Endothelial cell of umbilical vein (primary cell): ENCODE data around the gene BCAR3. TPM values are rescaled to one million over a fixed set of nuclear protein-coding genes. Genes with fewer than 3 reads are reported as not detected.

ENCODE experiments used
- BruUV-seq: library from RNA; stranded (reverse); fragments of 400-500 nt; replicated peaks from 2 replicates; lab custom pipeline; 2021; lab: Mats Ljungman, UMichigan
- CTCF ChIA-PET: fragments of 300-600, 350-600 bp; sonication (Branson Sonifier 250); formaldehyde crosslinking; loops from one replicate; lab custom pipeline; 2021; ENCODE audit warnings: antibody characterized with exemption, inconsistent platforms; lab: Charles Lee
- POLR2A ChIA-PET: fragments of 300-600, 350-600 bp; sonication (Branson Sonifier 250); formaldehyde crosslinking; loops from one replicate; lab custom pipeline; 2021; ENCODE audit warnings: antibody characterized with exemption, inconsistent platforms; lab: Charles Lee
- DNase-seq: peaks from one replicate; pipeline ENCODE4 v3.0.0-alpha.2; 2011; ENCODE audit warnings: low read depth, low spot score
- FAIRE-seq: peaks from 2 replicates; lab custom pipeline; 2011; peaks lifted over from hg19 to GRCh38; lab: Jason Lieb, UNC
- H2AFZ ChIP-seq: 2 replicates; pipeline ENCODE4 v1.6.0; 2012; ENCODE audit warnings: low read depth, low read length, control low read depth, inconsistent platforms
- H3K27ac ChIP-seq: 2 replicates; pipeline ENCODE4 v1.5.1; 2011; ENCODE audit warnings: low read depth, mild to moderate bottlenecking, control low read depth, low read length, moderate library complexity; ENCODE audit not compliant: insufficient read depth
- H3K27me3 ChIP-seq, 2 experiments: 2 replicates each; pipeline versions ENCODE4 v1.6.0 to v1.6.1; 2011; ENCODE audit warnings: low read length in 2 of 2, mixed read lengths in 1 of 2; ENCODE audit not compliant: control insufficient read depth in 2 of 2, insufficient read depth in 2 of 2
- H3K36me3 ChIP-seq, 2 experiments: 2 replicates in 1 of 2; 3 replicates in 1 of 2; pipeline ENCODE4 v1.5.1; 2011; ENCODE audit warnings: low read length in 2 of 2, mild to moderate bottlenecking in 1 of 2, moderate library complexity in 1 of 2; ENCODE audit not compliant: control insufficient read depth in 2 of 2, insufficient read depth in 2 of 2; ENCODE audit errors: extremely low read depth in 1 of 2
- H3K4me1 ChIP-seq: 3 replicates; pipeline ENCODE4 v1.5.1; 2011; ENCODE audit warnings: mild to moderate bottlenecking, low read length; ENCODE audit not compliant: control insufficient read depth, insufficient read depth; ENCODE audit errors: extremely low read depth
- H3K4me2 ChIP-seq: 2 replicates; pipeline ENCODE4 v1.6.1; 2011; ENCODE audit warnings: low read length, control low read depth, mixed read lengths; ENCODE audit not compliant: insufficient read depth
- H3K4me3 ChIP-seq, 3 experiments: fragments of 200-600 bp in 1 of 3; sonication (generic), shearing (Covaris generic) in 1 of 3; replicated peaks in 1 of 3; 2 replicates each; pipeline ENCODE4 v1.5.1; 2011 to 2016; ENCODE audit warnings: control low read depth in 3 of 3, low read length in 3 of 3, mild to moderate bottlenecking in 2 of 3, inconsistent platforms in 1 of 3, low read depth in 1 of 3, moderate library complexity in 1 of 3; ENCODE audit not compliant: insufficient read depth in 1 of 3
- H3K79me2 ChIP-seq: 2 replicates; pipeline ENCODE4 v1.6.0; 2012; ENCODE audit warnings: low read length, inconsistent platforms; ENCODE audit not compliant: control insufficient read depth, insufficient read depth
- H3K9ac ChIP-seq: replicated peaks from 2 replicates; pipeline ENCODE3; 2011; ENCODE audit warnings: low read length, control low read depth; ENCODE audit not compliant: insufficient read depth; ENCODE audit errors: extremely low read depth
- H3K9me1 ChIP-seq: replicated peaks from 3 replicates; pipeline ENCODE4 v1.6.0; 2011; ENCODE audit warnings: mild to moderate bottlenecking, low read length; ENCODE audit not compliant: control insufficient read depth, insufficient read depth; ENCODE audit errors: extremely low read depth
- H3K9me3 ChIP-seq: replicated peaks from 2 replicates; pipeline ENCODE4 v1.5.1; 2012; ENCODE audit warnings: low read length, inconsistent platforms; ENCODE audit not compliant: control insufficient read depth, insufficient read depth
- H4K20me1 ChIP-seq: replicated peaks from 2 replicates; pipeline ENCODE3; 2011; ENCODE audit warnings: mild to moderate bottlenecking, low read length; ENCODE audit not compliant: control insufficient read depth, insufficient read depth; ENCODE audit errors: extremely low read depth
- EZH2 ChIP-seq: IDR thresholded peaks from 2 replicates; pipeline ENCODE4 v1.6.1; 2012; ENCODE audit warnings: borderline replicate concordance, low read depth, mild to moderate bottlenecking, moderate library complexity, low read length, inconsistent platforms; ENCODE audit not compliant: severe bottlenecking
- FOS ChIP-seq: IDR thresholded peaks from 2 replicates; pipeline ENCODE4 v1.6.1; 2011; ENCODE audit warnings: mild to moderate bottlenecking, low read length, moderate library complexity, borderline replicate concordance; ENCODE audit not compliant: insufficient read depth
- GATA2 ChIP-seq: IDR thresholded peaks from 2 replicates; pipeline ENCODE4 v1.7.0; 2011; ENCODE audit warnings: low read depth, mild to moderate bottlenecking, moderate library complexity, mixed read lengths, low read length; ENCODE audit not compliant: insufficient read length, insufficient read depth
- JUN ChIP-seq: IDR thresholded peaks from 2 replicates; pipeline ENCODE4 v1.6.1; 2011; ENCODE audit warnings: borderline replicate concordance, low read depth; ENCODE audit not compliant: insufficient read length, insufficient read depth
- MYC ChIP-seq: IDR thresholded peaks from one replicate; pipeline ENCODE4 v1.6.1; 2011; ENCODE audit warnings: mild to moderate bottlenecking, low read depth, low read length
- POLR2A ChIP-seq: IDR thresholded peaks from 2 replicates; pipeline ENCODE4 v1.6.1; 2012; ENCODE audit warnings: low read depth, mild to moderate bottlenecking, control low read depth, low read length
- POLR2AphosphoS5 ChIP-seq: IDR thresholded peaks from 2 replicates; pipeline ENCODE4 v1.6.1; 2012; ENCODE audit warnings: low read depth, mild to moderate bottlenecking, control low read depth, low read length, moderate library complexity; ENCODE audit not compliant: insufficient read depth
- dilution Hi-C: fragments of 300-500 bp; cut with MboI; formaldehyde crosslinking; loops from one replicate; pipeline ENCODE4 v1.15.0; 2019; ENCODE audit warnings: low sequenced_read_pairs; ENCODE audit not compliant: extremely low pct_ligation_motif_present
- intact Hi-C: fragments of 100-400 bp; cut with micrococcal nuclease; formaldehyde crosslinking; loops from one replicate; pipeline ENCODE4 v1.10.0; 2022
- polyA plus RNA-seq, 4 experiments: library from polyadenylated mRNA; depleted of rRNA in 3 of 4; stranded (reverse) in 3 of 4; unstranded in 1 of 4; fragments of >200 nt; gene quantifications; 2 replicates each; pipeline versions ENCODE4 v1.2.1 to v1.2.3, GENCODE V29; 2011 to 2012; ENCODE audit warnings: missing spikeins in 1 of 4
- total RNA-seq: library from RNA; stranded (reverse); gene quantifications from 2 replicates; pipeline ENCODE4 v1.2.3, GENCODE V29; 2021
- TF ChIP-seq, protein P1 (sequence below): IDR thresholded peaks from 2 replicates; pipeline ENCODE4 v1.6.1; 2011; ENCODE audit not compliant: insufficient read depth, insufficient read length
- TF ChIP-seq, protein P2 (sequence below), 2 donors: IDR thresholded peaks; 1 replicate in 1 of 2; 2 replicates in 1 of 2; pipeline ENCODE4 v1.5.1; 2011; ENCODE audit warnings: low read length in 2 of 2, mild to moderate bottlenecking in 2 of 2, moderate library complexity in 2 of 2, control low read depth in 1 of 2, inconsistent platforms in 1 of 2, low read depth in 1 of 2; ENCODE audit not compliant: insufficient read depth in 1 of 2; ENCODE audit errors: extremely low read depth in 1 of 2

The BCAR3 gene
- total and polyA plus RNA-seq, 2 donors (not counting 3 experiments of a cell fraction or from before 2014, with no cell fraction given): 17.5 to 32.9 TPM

DNA sequence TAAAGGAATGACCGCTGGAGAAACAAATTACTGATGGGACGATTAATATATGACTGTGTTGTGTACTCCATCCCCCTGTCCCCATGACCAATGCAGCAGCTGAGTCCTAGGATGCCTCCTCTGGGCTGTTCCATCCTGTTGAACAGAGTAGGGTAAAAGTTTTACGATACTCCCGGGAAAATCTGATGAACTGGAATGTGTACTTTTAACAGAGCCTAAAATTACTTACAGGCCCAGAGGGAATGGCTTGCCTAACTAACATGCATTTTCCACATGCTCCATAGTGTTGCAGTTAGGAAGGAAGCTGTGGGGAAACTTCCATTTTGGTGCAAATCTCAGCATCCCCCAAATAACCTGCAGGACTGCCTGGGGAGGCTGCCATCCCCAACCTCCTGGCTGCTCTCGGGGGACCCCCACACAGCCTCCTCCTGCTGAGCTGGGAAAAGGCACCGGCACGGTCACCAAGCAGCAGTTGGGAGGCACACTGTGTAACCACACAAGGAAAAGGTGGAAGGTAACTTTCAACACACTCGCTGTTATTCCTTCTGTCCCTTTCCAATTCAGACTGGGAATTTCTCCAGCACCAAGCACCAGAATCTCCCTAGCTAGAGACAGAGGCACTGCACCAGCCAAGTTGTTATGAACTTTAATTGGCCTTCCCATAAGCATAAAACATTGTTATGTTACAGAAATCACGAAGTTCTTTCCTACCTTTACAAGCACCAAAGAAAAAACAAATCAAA is 97.2 kb downstream of the BCAR3 start:
- H3K36me3 ChIP-seq: peaks cover 25 to 26% of the 10 kb centered on the region in 2 experiments
- FAIRE-seq: no peak

DNA sequence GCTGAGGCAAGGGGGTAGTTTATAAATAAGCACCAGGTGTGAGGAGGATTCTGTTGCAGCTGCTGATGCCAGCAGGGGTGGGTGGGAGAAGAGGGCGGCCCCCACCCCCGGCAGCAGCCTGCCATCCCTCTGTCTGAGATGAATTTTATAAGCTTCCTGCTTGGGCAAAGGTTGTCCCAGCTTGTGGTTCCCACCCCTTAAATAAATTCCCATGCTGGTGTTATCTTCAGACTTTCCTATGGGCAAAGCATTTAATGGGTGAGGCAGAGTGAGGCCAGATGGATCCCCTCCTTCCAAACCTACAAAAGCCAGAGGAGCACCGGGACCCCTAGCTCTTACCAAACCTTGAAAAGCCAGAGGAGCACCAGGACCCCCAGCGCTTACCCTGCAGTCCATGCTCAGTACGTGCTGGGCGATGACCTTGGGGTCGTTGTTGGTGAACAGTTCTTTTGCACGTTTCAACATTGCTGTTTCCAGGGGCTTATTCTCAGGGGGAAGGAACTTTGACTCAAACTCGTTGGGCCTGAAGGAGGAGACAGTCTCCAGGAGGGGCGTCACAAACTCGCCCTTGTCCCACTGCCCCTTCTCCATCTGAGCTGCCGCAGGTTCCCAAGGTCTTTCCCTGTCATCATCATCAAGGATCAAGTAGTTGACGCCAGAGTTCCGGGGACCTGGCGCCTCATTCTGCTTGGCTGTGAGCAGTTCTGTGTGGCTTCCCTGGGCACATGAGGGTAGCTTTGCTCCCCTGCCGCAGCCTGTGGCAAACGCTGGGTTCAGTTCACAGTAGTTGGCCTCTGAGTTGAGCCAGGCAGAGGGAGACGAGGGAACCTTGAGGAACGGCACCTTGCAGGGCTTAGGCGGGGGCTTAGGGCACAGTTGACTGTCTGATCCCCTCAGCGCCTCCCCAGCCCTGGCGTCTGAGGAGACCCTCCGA is 99.5 kb downstream of the BCAR3 start:
- FAIRE-seq: no peak
- dilution Hi-C loops (no loop called here), intact Hi-C loops (no loop called here)
- no peak overlapping the region for H3K27ac ChIP-seq
- H3K4me1 ChIP-seq: peaks cover 2% of the 10 kb centered on the region
- no peak for DNase-seq
- no peaks in the 10 kb centered on the region for H3K9me3 ChIP-seq
- H3K4me3 ChIP-seq: no peak overlapping the region
- H3K9ac ChIP-seq: no peak overlapping the region
- H3K79me2 ChIP-seq: peaks cover 38% of the 10 kb centered on the region
- H3K27me3 ChIP-seq: no peaks in the 10 kb centered on the region
- H2AFZ ChIP-seq: no peak overlapping the region
- H3K4me2 ChIP-seq: no peak overlapping the region
- no peaks in the 10 kb centered on the region for H4K20me1 ChIP-seq
- ChIA-PET POLR2A (interaction anchor here (0.6 kb wide), 2 partner anchors 11 to 876 kb away, joined by 3 read pairs; no protein-coding TSS in a partner anchor), CTCF (interaction anchor here (1.0 kb wide), 1 partner anchor 26 kb away, joined by 3 read pairs; no protein-coding TSS in a partner anchor)
- no peaks in the 10 kb centered on the region for H3K9me1 ChIP-seq
- no peak for TF ChIP-seq MYC
- no peak for TF ChIP-seq EZH2
- no peak for TF ChIP-seq FOS
- TF ChIP-seq, protein P1, sequence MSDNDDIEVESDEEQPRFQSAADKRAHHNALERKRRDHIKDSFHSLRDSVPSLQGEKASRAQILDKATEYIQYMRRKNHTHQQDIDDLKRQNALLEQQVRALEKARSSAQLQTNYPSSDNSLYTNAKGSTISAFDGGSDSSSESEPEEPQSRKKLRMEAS: no peak
- TF ChIP-seq, protein P2, sequence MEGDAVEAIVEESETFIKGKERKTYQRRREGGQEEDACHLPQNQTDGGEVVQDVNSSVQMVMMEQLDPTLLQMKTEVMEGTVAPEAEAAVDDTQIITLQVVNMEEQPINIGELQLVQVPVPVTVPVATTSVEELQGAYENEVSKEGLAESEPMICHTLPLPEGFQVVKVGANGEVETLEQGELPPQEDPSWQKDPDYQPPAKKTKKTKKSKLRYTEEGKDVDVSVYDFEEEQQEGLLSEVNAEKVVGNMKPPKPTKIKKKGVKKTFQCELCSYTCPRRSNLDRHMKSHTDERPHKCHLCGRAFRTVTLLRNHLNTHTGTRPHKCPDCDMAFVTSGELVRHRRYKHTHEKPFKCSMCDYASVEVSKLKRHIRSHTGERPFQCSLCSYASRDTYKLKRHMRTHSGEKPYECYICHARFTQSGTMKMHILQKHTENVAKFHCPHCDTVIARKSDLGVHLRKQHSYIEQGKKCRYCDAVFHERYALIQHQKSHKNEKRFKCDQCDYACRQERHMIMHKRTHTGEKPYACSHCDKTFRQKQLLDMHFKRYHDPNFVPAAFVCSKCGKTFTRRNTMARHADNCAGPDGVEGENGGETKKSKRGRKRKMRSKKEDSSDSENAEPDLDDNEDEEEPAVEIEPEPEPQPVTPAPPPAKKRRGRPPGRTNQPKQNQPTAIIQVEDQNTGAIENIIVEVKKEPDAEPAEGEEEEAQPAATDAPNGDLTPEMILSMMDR (IDR thresholded peaks at IDR 0.05; ENCODE audit: extremely low read depth in 1 of 2, insufficient read depth in 1 of 2, low read depth in 1 of 2, low read length in 2 of 2): no peak
- TF ChIP-seq POLR2A: no peak
- TF ChIP-seq POLR2AphosphoS5: no peak
- no peak for TF ChIP-seq JUN
- no peak for TF ChIP-seq GATA2
- peaks cover 18 to 21% of the 10 kb centered on the region in 2 experiments for H3K36me3 ChIP-seq
- no TSS peak for BruUV-seq

More for the DNA sequence above, 97.2 kb downstream of the BCAR3 start:
- no peaks in the 10 kb centered on the region for H3K9me3 ChIP-seq
- H3K27me3 ChIP-seq: no peaks in the 10 kb centered on the region
- no peak for TF ChIP-seq FOS
- no peak for TF ChIP-seq JUN
- no peak for TF ChIP-seq GATA2
- no peak overlapping the region for H3K4me3 ChIP-seq
- H3K9me1 ChIP-seq: no peaks in the 10 kb centered on the region
- no peak overlapping the region for H3K4me2 ChIP-seq
- H3K79me2 ChIP-seq: peaks cover 35% of the 10 kb centered on the region
- dilution Hi-C loops: no loop called here
- CTCF ChIA-PET: no interaction called here
- POLR2A ChIA-PET: no interaction called here
- intact Hi-C loops: no loop called here
- H4K20me1 ChIP-seq: no peaks in the 10 kb centered on the region
- DNase-seq: no peak
- no peak overlapping the region for H3K27ac ChIP-seq
- H3K9ac ChIP-seq: no peak overlapping the region
- peaks cover 19% of the 10 kb centered on the region for H3K4me1 ChIP-seq
- no peak overlapping the region for H2AFZ ChIP-seq
- no TSS peak for BruUV-seq
